ENCODE results near the gene CCDC197.

CCDC197 gene

DNA sequence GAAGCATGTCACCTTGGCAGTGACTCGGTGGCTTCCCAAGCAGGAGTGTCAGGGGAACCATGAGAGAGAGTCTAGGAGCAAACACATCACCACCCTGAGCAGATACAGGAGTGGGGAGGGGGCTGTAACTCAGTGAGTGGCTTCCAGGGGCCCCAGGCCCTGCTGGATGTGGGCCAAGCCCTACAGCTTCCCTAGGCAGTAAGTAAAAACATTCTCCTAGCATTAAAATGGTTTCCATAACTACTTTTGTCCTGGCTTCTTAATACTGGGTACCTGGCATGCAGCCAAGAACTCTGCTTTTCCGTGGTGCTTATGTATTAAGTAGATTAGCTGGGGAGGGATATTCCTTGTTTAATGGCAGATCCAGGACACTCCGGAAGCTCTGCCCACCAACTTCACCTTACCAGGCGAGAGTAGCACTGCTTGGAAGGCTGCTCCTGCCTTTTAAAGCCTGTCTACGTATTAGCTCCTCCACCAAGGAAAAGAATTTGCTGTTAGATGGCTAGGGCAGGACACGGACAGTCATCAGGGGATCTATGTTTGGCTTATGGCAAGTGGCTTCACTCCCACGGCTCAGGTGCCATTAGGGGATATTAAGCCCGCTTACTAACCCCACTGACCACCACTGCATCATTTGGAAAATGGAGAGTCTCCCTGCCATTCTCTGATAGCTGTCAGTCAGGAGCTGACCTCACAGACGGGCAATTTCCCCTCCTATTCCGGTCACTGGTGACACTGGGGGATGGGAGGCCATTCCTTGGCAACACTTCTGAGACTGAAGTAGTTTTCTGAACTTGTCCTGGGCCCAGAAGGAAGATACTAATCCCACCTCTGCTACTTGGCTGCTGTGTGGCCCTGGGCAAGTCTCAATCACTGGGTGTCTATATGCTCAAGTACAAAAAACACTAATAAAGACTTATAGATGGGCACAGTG lies 51.9 kb downstream of the CCDC197 start:
- Histone ChIP-seq H3K36me3 (ENCODE audit: low read depth) (peaks cover 73% of the 10 kb centered on the region), H3K4me3 (ENCODE audit: severe bottlenecking) (no peak overlapping the region), H3K9me3 (ENCODE audit: severe bottlenecking) (no peaks in the 10 kb centered on the region), H3K27ac (ENCODE audit: poor library complexity, severe bottlenecking) (no peak overlapping the region), H3K4me1 (ENCODE audit: insufficient read depth, poor library complexity, severe bottlenecking) (no peaks in the 10 kb centered on the region), H3K27me3 (ENCODE audit: insufficient read depth, poor library complexity, severe bottlenecking) (no peaks in the 10 kb centered on the region)
- ATAC-seq (ENCODE audit: low read depth) (no peak), DNase-seq (ENCODE audit: low spot score) (no peak)
- TF ChIP-seq, protein P1, sequence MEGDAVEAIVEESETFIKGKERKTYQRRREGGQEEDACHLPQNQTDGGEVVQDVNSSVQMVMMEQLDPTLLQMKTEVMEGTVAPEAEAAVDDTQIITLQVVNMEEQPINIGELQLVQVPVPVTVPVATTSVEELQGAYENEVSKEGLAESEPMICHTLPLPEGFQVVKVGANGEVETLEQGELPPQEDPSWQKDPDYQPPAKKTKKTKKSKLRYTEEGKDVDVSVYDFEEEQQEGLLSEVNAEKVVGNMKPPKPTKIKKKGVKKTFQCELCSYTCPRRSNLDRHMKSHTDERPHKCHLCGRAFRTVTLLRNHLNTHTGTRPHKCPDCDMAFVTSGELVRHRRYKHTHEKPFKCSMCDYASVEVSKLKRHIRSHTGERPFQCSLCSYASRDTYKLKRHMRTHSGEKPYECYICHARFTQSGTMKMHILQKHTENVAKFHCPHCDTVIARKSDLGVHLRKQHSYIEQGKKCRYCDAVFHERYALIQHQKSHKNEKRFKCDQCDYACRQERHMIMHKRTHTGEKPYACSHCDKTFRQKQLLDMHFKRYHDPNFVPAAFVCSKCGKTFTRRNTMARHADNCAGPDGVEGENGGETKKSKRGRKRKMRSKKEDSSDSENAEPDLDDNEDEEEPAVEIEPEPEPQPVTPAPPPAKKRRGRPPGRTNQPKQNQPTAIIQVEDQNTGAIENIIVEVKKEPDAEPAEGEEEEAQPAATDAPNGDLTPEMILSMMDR (IDR thresholded peaks at IDR 0.05; ENCODE audit: poor library complexity, severe bottlenecking), result no peak

GRCh38 chr14:94049625-94050023 lies 52.5 kb downstream of the CCDC197 start:
- no peaks in the 10 kb centered on the region for H3K9me3 ChIP-seq (ENCODE audit: severe bottlenecking)
- peaks cover 80% of the 10 kb centered on the region for H3K36me3 ChIP-seq (ENCODE audit: low read depth)
- no peak overlapping the region for H3K27ac ChIP-seq (ENCODE audit: poor library complexity, severe bottlenecking)
- no peaks in the 10 kb centered on the region for H3K4me1 ChIP-seq (ENCODE audit: insufficient read depth, poor library complexity, severe bottlenecking)
- DNase-seq (ENCODE audit: low spot score) (no peak), ATAC-seq (ENCODE audit: low read depth) (no peak)
- no peaks in the 10 kb centered on the region for H3K27me3 ChIP-seq (ENCODE audit: insufficient read depth, poor library complexity, severe bottlenecking)
- H3K4me3 ChIP-seq (ENCODE audit: severe bottlenecking), result no peak overlapping the region
- TF ChIP-seq, protein P1 (IDR thresholded peaks at IDR 0.05; ENCODE audit: poor library complexity, severe bottlenecking), result no peak

DNA sequence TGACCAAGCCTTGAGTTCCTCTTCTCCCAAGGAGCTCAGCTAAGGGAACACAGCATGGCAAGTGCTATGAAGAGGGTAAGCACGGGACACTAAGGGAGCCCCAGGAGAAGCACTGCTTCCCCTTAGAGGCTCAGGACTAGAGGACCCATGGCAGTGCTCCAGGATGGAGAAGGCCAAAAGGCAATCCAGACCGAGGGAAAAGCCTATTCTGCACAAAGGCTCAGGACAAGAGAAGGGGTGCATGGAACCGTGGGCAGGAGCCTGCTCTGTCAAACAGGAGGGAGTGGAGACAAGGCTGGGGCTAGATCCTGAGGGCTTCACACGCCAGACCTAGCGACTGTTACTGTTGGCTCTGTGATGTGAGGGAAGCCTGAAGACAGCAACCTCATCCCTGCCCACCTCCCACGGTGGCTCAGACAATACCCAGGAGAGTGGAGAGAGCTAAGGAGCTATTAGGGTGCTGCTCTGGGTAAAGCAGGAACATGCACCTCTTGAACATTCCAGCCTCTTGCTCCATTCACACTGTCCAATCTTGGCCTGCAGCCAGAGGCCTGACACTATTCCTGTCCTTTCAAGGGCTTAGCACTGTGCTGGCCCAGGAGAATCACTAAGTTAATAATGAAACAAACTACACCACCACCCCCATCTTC lies 53.3 kb downstream of the CCDC197 start:
- Histone ChIP-seq H3K4me1 (ENCODE audit: insufficient read depth, poor library complexity, severe bottlenecking) (no peaks in the 10 kb centered on the region), H3K36me3 (ENCODE audit: low read depth) (peaks cover 86% of the 10 kb centered on the region)
- TF ChIP-seq, protein P1 (IDR thresholded peaks at IDR 0.05; ENCODE audit: poor library complexity, severe bottlenecking), result no peak

DNA sequence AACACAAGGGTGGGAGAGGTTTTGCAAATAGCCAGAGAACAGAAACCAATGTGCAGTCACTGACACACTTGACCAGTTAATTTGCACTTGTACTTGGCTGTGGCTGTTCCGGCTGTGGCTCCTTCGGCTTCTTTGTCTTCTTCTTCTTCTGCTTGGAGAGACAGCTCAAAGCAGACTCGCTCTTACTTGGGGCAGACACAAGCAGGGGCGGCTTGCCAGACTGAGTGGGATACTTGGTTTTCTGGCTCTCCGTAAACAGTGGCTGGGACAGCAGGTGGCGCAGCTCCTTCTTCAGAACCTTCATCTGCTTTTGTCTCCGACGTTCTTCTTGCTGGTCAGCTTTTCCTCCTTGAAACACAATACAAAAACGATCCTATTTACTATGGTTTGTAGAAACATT lies 54.0 kb downstream of the CCDC197 start:
- peaks cover 87% of the 10 kb centered on the region for H3K36me3 ChIP-seq (ENCODE audit: low read depth)
- no peaks in the 10 kb centered on the region for H3K4me1 ChIP-seq (ENCODE audit: insufficient read depth, poor library complexity, severe bottlenecking)
- no peak for DNase-seq (ENCODE audit: low spot score)
- no peaks in the 10 kb centered on the region for H3K27me3 ChIP-seq (ENCODE audit: insufficient read depth, poor library complexity, severe bottlenecking)
- ATAC-seq (ENCODE audit: low read depth), result no peak
- H3K4me3 ChIP-seq (ENCODE audit: severe bottlenecking), result no peak overlapping the region
- TF ChIP-seq, protein P1 (IDR thresholded peaks at IDR 0.05; ENCODE audit: poor library complexity, severe bottlenecking), result peak; percentile 50
- H3K27ac ChIP-seq (ENCODE audit: poor library complexity, severe bottlenecking), result no peak overlapping the region
- no peaks in the 10 kb centered on the region for H3K9me3 ChIP-seq (ENCODE audit: severe bottlenecking)

More for the DNA sequence above, 53.3 kb downstream of the CCDC197 start:
- DNase-seq (ENCODE audit: low spot score) (peak; percentile 57), ATAC-seq (ENCODE audit: low read depth) (no peak)
- no peaks in the 10 kb centered on the region for H3K27me3 ChIP-seq (ENCODE audit: insufficient read depth, poor library complexity, severe bottlenecking)
- H3K4me3 ChIP-seq (ENCODE audit: severe bottlenecking), result no peak overlapping the region
- no peak overlapping the region for H3K27ac ChIP-seq (ENCODE audit: poor library complexity, severe bottlenecking)
- no peaks in the 10 kb centered on the region for H3K9me3 ChIP-seq (ENCODE audit: severe bottlenecking)
